ENCODE data around the gene PREX1.

- TF ChIP-seq POLR2AphosphoS5 (IDR thresholded peaks at IDR 0.05; ENCODE audit: insufficient read depth in 1 of 2, low read depth in 1 of 2) (no peak), CTCF (IDR thresholded peaks at IDR 0.05) (no peak)
These were observed 22.0 kb upstream of the PREX1 start for GRCh38 chr20:48849779-48850178.

Data from vagina (tissue), 2 donors.